Body of pancreas (tissue), 4 donors: ENCODE results near the gene CLINT1. TPM values are rescaled to one million over a fixed set of nuclear protein-coding genes. Genes with fewer than 3 reads are reported as not detected.
"Not testable (repeated sequence)": the region's sequence is repeated elsewhere in the genome, so short reads cannot be mapped to it uniquely, and the experiment has no call there.

Experiments
- ATAC-seq: fragments of 150-250 bp; one replicate; pipeline ENCODE4 v1.9.1; 2016
- DNase-seq, 4 donors: peaks; one replicate each; pipeline ENCODE4 v3.0.0-alpha.2; 2019
- H3K27ac ChIP-seq, 4 donors: fragments of 200-600 bp; sonication (generic); 1 replicate in 3 of 4; 2 replicates in 1 of 4; pipeline versions ENCODE4 v1.5.1 to v1.6.1; 2016 to 2019; ENCODE audit warnings: mild to moderate bottlenecking in 1 of 4, mixed read lengths in 1 of 4, moderate library complexity in 1 of 4
- H3K27me3 ChIP-seq, 2 donors: fragments of 200-600 bp; sonication (generic); one replicate each; pipeline ENCODE4 v1.6.0; 2016; ENCODE audit warnings: mild to moderate bottlenecking in 1 of 2
- H3K36me3 ChIP-seq, 2 donors: fragments of 200-600 bp; sonication (generic); replicated peaks in 1 of 2; 2 replicates each; pipeline ENCODE4 v1.5.1; 2016; ENCODE audit warnings: low read depth in 2 of 2; ENCODE audit not compliant: insufficient read depth in 1 of 2
- H3K4me1 ChIP-seq: fragments of 200-600 bp; sonication (generic); one replicate; pipeline ENCODE4 v1.6.0; 2016
- H3K4me3 ChIP-seq, 2 donors: fragments of 200-600 bp; sonication (generic); 1 replicate in 1 of 2; 2 replicates in 1 of 2; pipeline ENCODE4 v1.5.1; 2016 to 2019
- H3K9me3 ChIP-seq, 3 donors: fragments of 200-600 bp; sonication (generic); 1 replicate in 2 of 3; 2 replicates in 1 of 3; pipeline ENCODE4 v1.5.1; 2016
- POLR2A ChIP-seq, 3 donors: fragments of 450-650 bp; IDR thresholded peaks; one replicate each; pipeline ENCODE4 v1.6.1; 2016; ENCODE audit warnings: antibody characterized with exemption in 3 of 3, mild to moderate bottlenecking in 2 of 3
- WGBS, 2 donors: methylation state at CpG; one replicate each; pipeline ENCODE4 v1.1.5; 2017; 5-methylcytosine and 5-hydroxymethylcytosine counted together
- intact Hi-C: fragments of 100-400 bp; cut with DNase I; formaldehyde crosslinking; loops from one replicate; pipeline ENCODE4 v1.15.1; 2023
- total RNA-seq, 2 donors: library from RNA; depleted of rRNA; stranded (reverse); fragments of >200 nt; gene quantifications; one replicate each; pipeline ENCODE4 v1.1.0, GENCODE V29; 2016
- TF ChIP-seq, protein P1 (sequence below), 7 experiments: fragments of 450-650 bp in 4 of 7; fragments of 200-600 bp in 3 of 7; sonication (generic) in 3 of 7; IDR thresholded peaks; one replicate each; pipeline ENCODE4 v1.5.1; 2016 to 2019; ENCODE audit warnings: antibody characterized with exemption in 7 of 7

The CLINT1 gene
- total RNA-seq, 2 donors from 2014 or later = 59.0 to 75.8 TPM

- 30 to 43% methylated on average over 7 to 10 of the region's 10 CpGs for WGBS, 2 donors
- H3K27ac ChIP-seq = peak overlapping the region in 3 of 4 donors; percentile 88 to 91 (median 89)
- intact Hi-C loops = loop anchor here (10.0 kb wide), 1 partner anchor 66 kb away; no protein-coding TSS in a partner anchor
- no peaks in the 10 kb centered on the region for H3K9me3 ChIP-seq
- no peaks in the 10 kb centered on the region for H3K36me3 ChIP-seq
- ATAC-seq = no peak
- peak overlapping the region in 1 of 2 donors; percentile 82 for H3K4me3 ChIP-seq
- no peak for TF ChIP-seq POLR2A (IDR thresholded peaks at IDR 0.05)
- TF ChIP-seq, protein P1, sequence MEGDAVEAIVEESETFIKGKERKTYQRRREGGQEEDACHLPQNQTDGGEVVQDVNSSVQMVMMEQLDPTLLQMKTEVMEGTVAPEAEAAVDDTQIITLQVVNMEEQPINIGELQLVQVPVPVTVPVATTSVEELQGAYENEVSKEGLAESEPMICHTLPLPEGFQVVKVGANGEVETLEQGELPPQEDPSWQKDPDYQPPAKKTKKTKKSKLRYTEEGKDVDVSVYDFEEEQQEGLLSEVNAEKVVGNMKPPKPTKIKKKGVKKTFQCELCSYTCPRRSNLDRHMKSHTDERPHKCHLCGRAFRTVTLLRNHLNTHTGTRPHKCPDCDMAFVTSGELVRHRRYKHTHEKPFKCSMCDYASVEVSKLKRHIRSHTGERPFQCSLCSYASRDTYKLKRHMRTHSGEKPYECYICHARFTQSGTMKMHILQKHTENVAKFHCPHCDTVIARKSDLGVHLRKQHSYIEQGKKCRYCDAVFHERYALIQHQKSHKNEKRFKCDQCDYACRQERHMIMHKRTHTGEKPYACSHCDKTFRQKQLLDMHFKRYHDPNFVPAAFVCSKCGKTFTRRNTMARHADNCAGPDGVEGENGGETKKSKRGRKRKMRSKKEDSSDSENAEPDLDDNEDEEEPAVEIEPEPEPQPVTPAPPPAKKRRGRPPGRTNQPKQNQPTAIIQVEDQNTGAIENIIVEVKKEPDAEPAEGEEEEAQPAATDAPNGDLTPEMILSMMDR (IDR thresholded peaks at IDR 0.05) = no peak
- H3K27me3 ChIP-seq = no peaks in the 10 kb centered on the region
- H3K4me1 ChIP-seq = peaks cover 35% of the 10 kb centered on the region
- DNase-seq = no peak
These were observed 256 bp upstream of the CLINT1 start for GRCh38 chr5:157859227-157859575.

DNA sequence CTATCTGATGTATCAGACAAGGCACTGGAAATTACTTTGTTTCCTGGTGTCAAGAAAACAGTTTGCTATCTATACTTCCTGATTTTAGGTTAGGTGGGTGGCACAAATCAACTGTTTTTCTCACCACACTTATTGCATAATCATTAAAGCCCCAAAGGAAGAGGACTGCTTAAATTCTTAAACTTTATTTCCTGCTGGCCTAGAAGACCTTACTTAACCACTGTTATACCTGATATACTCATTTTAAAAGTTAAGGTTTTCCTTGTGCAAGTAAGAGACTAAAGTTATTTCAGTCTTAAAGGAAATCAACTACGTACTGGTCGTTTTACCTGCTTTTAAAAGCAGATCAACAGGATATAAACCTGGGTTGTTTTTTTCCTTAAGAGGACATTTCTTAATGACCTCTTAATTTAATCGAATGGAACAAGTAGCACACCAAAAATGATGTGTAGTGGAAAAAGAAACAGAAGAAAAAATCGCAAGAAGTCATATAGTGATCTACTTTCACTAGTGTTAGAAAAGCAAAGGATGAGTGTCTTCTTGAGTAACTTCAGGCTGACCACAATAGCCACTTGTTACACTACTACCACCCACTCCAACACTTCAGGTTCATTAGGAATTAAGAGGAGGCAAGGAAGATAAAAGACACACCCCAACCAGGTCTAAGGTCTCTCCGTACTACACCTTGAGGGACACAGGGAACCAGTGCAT, 974 bp downstream of the CLINT1 start:
- no peaks in the 10 kb centered on the region for H3K36me3 ChIP-seq
- no peaks in the 10 kb centered on the region for H3K9me3 ChIP-seq
- peak overlapping the region; percentile 85 to 91 (median 88) for H3K27ac ChIP-seq
- H3K4me1 ChIP-seq = peaks cover 35% of the 10 kb centered on the region
- ATAC-seq = peak; percentile 12
- no peaks in the 10 kb centered on the region for H3K27me3 ChIP-seq
- 0 to 1% methylated on average over 5 of the region's 5 CpGs for WGBS, 2 donors
- DNase-seq = no peak
- intact Hi-C loops = loop anchor here (10.0 kb wide), 1 partner anchor 67 kb away; no protein-coding TSS in a partner anchor
- TF ChIP-seq, protein P1 (IDR thresholded peaks at IDR 0.05) = no peak
- TF ChIP-seq POLR2A (IDR thresholded peaks at IDR 0.05) = no peak
- H3K4me3 ChIP-seq = peak overlapping the region; percentile 65 to 82

DNA sequence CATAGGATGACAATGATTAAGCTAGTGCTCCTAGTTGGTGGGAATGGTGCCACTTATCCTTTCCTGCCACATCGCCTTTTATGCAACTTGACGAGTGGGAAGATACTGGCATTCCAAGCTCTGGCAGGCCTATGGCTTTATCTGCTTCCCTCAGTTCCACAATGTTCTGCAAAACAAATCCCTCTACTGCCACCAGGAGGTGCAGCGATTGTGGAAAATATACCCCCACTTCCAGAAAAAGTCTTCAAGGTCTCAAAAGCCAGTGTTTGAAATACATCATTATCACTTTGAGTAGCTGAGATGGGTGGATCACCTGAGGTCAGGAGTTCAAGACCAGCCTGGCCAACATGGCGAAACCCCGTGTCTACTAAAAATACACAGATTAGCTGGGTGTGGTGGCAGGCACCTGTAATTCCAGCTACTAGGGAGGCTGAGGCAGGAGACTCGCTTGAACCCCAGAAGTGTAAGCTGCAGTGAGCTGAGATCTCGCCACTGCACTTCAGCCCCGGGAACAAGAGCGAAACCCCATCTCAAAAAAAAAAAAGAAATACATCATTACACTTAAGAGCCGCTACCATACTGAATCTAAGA, 3.4 kb downstream of the CLINT1 start:
- no peak overlapping the region for H3K4me3 ChIP-seq
- WGBS, 2 donors = 53 to 54% methylated on average over 10 of the region's 10 CpGs
- no peak for ATAC-seq

GRCh38 chr5:157853365-157853764, 5.6 kb downstream of the CLINT1 start:
- H3K4me1 ChIP-seq = peaks cover 29% of the 10 kb centered on the region
- 93% methylated on average over 9 of the region's 9 CpGs for WGBS, 2 donors
- not testable (repeated sequence) for DNase-seq, H3K4me3 ChIP-seq, H3K36me3 ChIP-seq, H3K27me3 ChIP-seq, ATAC-seq, H3K27ac ChIP-seq, H3K9me3 ChIP-seq
- intact Hi-C loops = loop anchor here (10.0 kb wide), 1 partner anchor 71 kb away; no protein-coding TSS in a partner anchor

More for the DNA sequence above, 3.4 kb downstream of the CLINT1 start:
- intact Hi-C loops = loop anchor here (10.0 kb wide), 1 partner anchor 69 kb away; no protein-coding TSS in a partner anchor
- Histone ChIP-seq H3K27ac (peak overlapping the region in 1 of 4 donors; percentile 5), H3K4me1 (peaks cover 29% of the 10 kb centered on the region), H3K36me3 (no peaks in the 10 kb centered on the region), H3K9me3 (no peaks in the 10 kb centered on the region), H3K27me3 (no peaks in the 10 kb centered on the region)
- peak; percentile 42 to 64 (median 56) for DNase-seq
- no peak for TF ChIP-seq POLR2A (IDR thresholded peaks at IDR 0.05)
- TF ChIP-seq, protein P1 (IDR thresholded peaks at IDR 0.05) = peak; percentile 31 to 71 (median 58)

DNA sequence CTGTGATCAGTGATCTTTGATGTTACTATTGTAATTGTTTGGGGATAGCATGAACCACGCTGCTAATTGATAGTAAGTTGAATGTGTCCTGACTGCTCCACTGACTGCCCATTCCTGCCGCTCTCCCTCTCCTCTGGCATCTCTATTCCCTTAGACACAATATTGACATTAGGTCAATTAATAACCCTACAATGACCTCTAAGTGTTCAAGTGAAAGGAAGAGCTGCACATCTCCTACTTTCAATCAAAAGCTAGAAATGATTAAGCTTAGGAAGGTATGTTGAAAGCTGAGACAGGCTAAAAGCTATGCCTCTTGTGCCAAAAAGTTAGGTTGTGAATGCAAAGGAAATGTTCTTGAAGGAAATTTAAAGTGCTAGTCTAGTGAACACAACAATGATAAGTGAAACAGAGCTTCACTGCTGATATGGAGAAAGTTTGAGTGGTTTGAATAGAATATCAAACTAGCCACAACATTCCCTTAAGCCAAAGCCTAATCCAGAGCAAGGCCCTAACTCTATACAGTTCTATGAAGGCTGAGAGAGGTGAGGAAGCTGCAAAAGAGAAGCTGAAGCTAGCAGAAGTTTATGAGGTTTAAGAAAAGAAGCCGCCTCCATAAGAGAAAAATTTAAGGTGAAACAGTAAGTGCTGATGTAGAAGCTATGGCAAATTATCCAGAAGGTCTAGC, 12.9 kb downstream of the CLINT1 start:
- Histone ChIP-seq H3K36me3 (no peaks in the 10 kb centered on the region), H3K27me3 (no peaks in the 10 kb centered on the region), H3K27ac (no peak overlapping the region), H3K9me3 (no peaks in the 10 kb centered on the region), H3K4me1 (peaks cover 38% of the 10 kb centered on the region), H3K4me3 (no peak overlapping the region)
- TF ChIP-seq, protein P1 (IDR thresholded peaks at IDR 0.05) = no peak
- TF ChIP-seq POLR2A (IDR thresholded peaks at IDR 0.05) = no peak
- no peak for DNase-seq
- WGBS, 2 donors = 64 to 76% methylated on average over 3 of the region's 3 CpGs
- ATAC-seq = no peak
- intact Hi-C loops = no loop called here
